ENCODE results near the gene EGFL7. TPM values are rescaled to one million over a fixed set of nuclear protein-coding genes. Genes with fewer than 3 reads are reported as not detected.
A peak's percentile ranks its signal among the peaks of the same experiment; 100 is the strongest.

EGFL7 gene
- total and polyA plus RNA-seq, 7 donors: 6.0 to 75.6 (median 43.4) TPM

GRCh38 chr9:136673088-136673974 lies 10.6 kb downstream of the EGFL7 start:
- Histone ChIP-seq H3K4me1 (peaks cover 0 to 7% (median 0%) of the 10 kb centered on the region in 4 donors), H3K27me3 (peaks cover 0 to 21% (median 4%) of the 10 kb centered on the region in 3 donors), H3K27ac (peak overlapping the region in 1 of 4 donors; percentile 4), H3K4me3 (no peak overlapping the region), H3K36me3 (peaks cover 0 to 36% (median 5%) of the 10 kb centered on the region in 4 donors), H3K9me3 (no peaks in the 10 kb centered on the region)
- TF ChIP-seq CTCF (IDR thresholded peaks at IDR 0.05) (no peak), POLR2AphosphoS5 (IDR thresholded peaks at IDR 0.05) (peak in 2 of 4 donors; percentile 6 to 19)
- intact Hi-C loops (cut with DNase I): no loop called here
- 84 to 90% methylated on average over 35 of the region's 35 CpGs for WGBS, 2 donors
- DNase-seq: no peak

- intact Hi-C loops (cut with DNase I): no loop called here
- Histone ChIP-seq H3K27ac (no peak overlapping the region), H3K4me3 (no peak overlapping the region), H3K4me1 (peaks cover 0 to 7% (median 0%) of the 10 kb centered on the region in 4 donors), H3K9me3 (no peaks in the 10 kb centered on the region), H3K27me3 (peaks cover 0 to 21% (median 4%) of the 10 kb centered on the region in 3 donors), H3K36me3 (peaks cover 0 to 36% (median 5%) of the 10 kb centered on the region in 4 donors)
- 79 to 84% methylated on average over 26 of the region's 26 CpGs for WGBS, 2 donors
- no peak for TF ChIP-seq POLR2A (IDR thresholded peaks at IDR 0.05)
- TF ChIP-seq EP300 (IDR thresholded peaks at IDR 0.05): no peak
- TF ChIP-seq CTCF (IDR thresholded peaks at IDR 0.05): no peak
- TF ChIP-seq POLR2AphosphoS5 (IDR thresholded peaks at IDR 0.05): no peak
- DNase-seq: no peak
Measured at GRCh38 chr9:136673975-136674785, 11.5 kb downstream of the EGFL7 start.

GRCh38 chr9:136674786-136675349 lies 12.2 kb downstream of the EGFL7 start:
- H3K27me3 ChIP-seq: peaks cover 0 to 18% (median 4%) of the 10 kb centered on the region in 3 donors
- no peaks in the 10 kb centered on the region for H3K9me3 ChIP-seq
- intact Hi-C loops (cut with DNase I): no loop called here
- peaks cover 0 to 36% (median 5%) of the 10 kb centered on the region in 4 donors for H3K36me3 ChIP-seq
- peak in 1 of 4 donors; percentile 34 for TF ChIP-seq POLR2AphosphoS5 (IDR thresholded peaks at IDR 0.05)
- no peak for TF ChIP-seq EP300 (IDR thresholded peaks at IDR 0.05)
- no peak for TF ChIP-seq POLR2A (IDR thresholded peaks at IDR 0.05)
- no peak overlapping the region for H3K27ac ChIP-seq
- DNase-seq: no peak
- 45 to 68% methylated on average over 11 of the region's 11 CpGs for WGBS, 2 donors
- no peak overlapping the region for H3K4me3 ChIP-seq
- peaks cover 0 to 7% (median 0%) of the 10 kb centered on the region in 4 donors for H3K4me1 ChIP-seq

GRCh38 chr9:136675477-136676296 lies 13.0 kb downstream of the EGFL7 start:
- Histone ChIP-seq H3K27ac (no peak overlapping the region), H3K36me3 (peaks cover 0 to 36% (median 5%) of the 10 kb centered on the region in 4 donors), H3K4me1 (peaks cover 0 to 7% (median 0%) of the 10 kb centered on the region in 4 donors), H3K9me3 (no peaks in the 10 kb centered on the region), H3K4me3 (no peak overlapping the region), H3K27me3 (peaks cover 0 to 10% (median 4%) of the 10 kb centered on the region in 3 donors)
- TF ChIP-seq CTCF (IDR thresholded peaks at IDR 0.05) (no peak), EP300 (IDR thresholded peaks at IDR 0.05) (no peak), POLR2A (IDR thresholded peaks at IDR 0.05) (no peak), POLR2AphosphoS5 (IDR thresholded peaks at IDR 0.05) (no peak)
- intact Hi-C loops (cut with DNase I): no loop called here
- WGBS, 2 donors: 41 to 76% methylated on average over 16 of the region's 16 CpGs
- no peak for DNase-seq

Measured in sigmoid colon (tissue), 7 donors.